HFF-Myc (cell line): ENCODE measurements around the gene RD3L.
"Not testable (repeated sequence)": the region's sequence is repeated elsewhere in the genome, so short reads cannot be mapped to it uniquely, and the experiment has no call there.

Experiments used
- DNase-seq: peaks from one replicate; pipeline ENCODE4 v3.0.0-alpha.2; 2011; ENCODE audit warnings: low read depth; ENCODE audit errors: extremely low read depth
- H3K4me3 ChIP-seq: replicated peaks from 2 replicates; pipeline ENCODE4 v1.5.1; 2011; ENCODE audit warnings: low read depth, mild to moderate bottlenecking, control low read depth, low read length
- CTCF ChIP-seq: IDR thresholded peaks from 2 replicates; pipeline ENCODE4 v1.5.1; 2012; ENCODE audit warnings: mild to moderate bottlenecking, low read depth, low read length, control low read depth; ENCODE audit errors: missing control alignments

The RD3L gene

GRCh38 chr14:103941973-103942736, at the start of gene RD3L:
TSS of gene RD3L (minus strand) at chr14:103942529. CDS start at chr14:103941695, 834 bp downstream.
- no peak for TF ChIP-seq CTCF

GRCh38 chr14:103989964-103990363, 47.6 kb upstream of the RD3L start:
- no peak overlapping the region for H3K4me3 ChIP-seq
- DNase-seq = no peak
- no peak for TF ChIP-seq CTCF

More at GRCh38 chr14:103941973-103942736, at the start of gene RD3L:
- no peak within 1 kb of the TSS for H3K4me3 ChIP-seq
- no peak for DNase-seq

- DNase-seq = no peak
- no peak for TF ChIP-seq CTCF
- H3K4me3 ChIP-seq = no peak overlapping the region
Observed at GRCh38 chr14:103989034-103989433, 46.7 kb upstream of the RD3L start.

- no peak for TF ChIP-seq CTCF
- H3K4me3 ChIP-seq = no peak overlapping the region
- DNase-seq = no peak
Observed at GRCh38 chr14:103984196-103984595, 41.9 kb upstream of the RD3L start.

- not testable (repeated sequence) for DNase-seq
- peak; percentile 47 for TF ChIP-seq CTCF
Observed at GRCh38 chr14:103980623-103981238, 38.4 kb upstream of the RD3L start.

GRCh38 chr14:103974575-103974974, 32.2 kb upstream of the RD3L start:
- DNase-seq = no peak
- H3K4me3 ChIP-seq = no peak overlapping the region
- TF ChIP-seq CTCF = no peak

More at GRCh38 chr14:103980623-103981238, 38.4 kb upstream of the RD3L start:
- H3K4me3 ChIP-seq = not testable (repeated sequence)
